C4-2B (cell line): ENCODE measurements around the gene TRIM3.

Experiments
- H3K27ac ChIP-seq: fragments of 450-650 bp; 2 replicates; pipeline ENCODE4 v1.5.1; 2017
- CTCF ChIP-seq: fragments of 450-650 bp; conservative IDR thresholded peaks from 2 replicates; pipeline ENCODE4 v1.5.1; 2017; ENCODE audit warnings: mild to moderate bottlenecking
- ZFX ChIP-seq: fragments of 450-650 bp; IDR thresholded peaks from 2 replicates; pipeline ENCODE4 v1.6.1; 2017

The TRIM3 gene

GRCh38 chr11:6502382-6502781 lies 28.6 kb upstream of the TRIM3 start:
- no peak overlapping the region for H3K27ac ChIP-seq
- no peak for TF ChIP-seq CTCF

DNA sequence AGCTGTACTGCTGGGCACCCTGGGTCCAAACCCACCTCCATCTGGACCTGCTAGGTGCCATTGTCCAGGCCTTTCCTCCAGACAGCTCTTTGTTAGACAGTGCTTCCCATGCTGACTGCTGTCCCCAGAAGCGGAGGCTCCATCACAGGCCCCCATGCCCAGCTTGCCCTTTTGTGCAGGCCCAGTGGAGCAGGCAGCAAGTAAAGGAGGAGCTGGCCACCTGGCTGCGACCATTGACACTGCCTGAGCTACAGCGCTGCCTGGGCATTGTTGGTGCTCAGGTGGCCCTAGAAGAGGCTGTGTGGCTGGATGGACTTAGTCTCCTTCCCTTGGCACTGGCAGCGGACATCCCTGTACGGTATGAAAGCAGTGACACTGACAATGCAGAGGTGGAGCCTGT lies 24.8 kb upstream of the TRIM3 start:
- no peak overlapping the region for H3K27ac ChIP-seq
- TF ChIP-seq CTCF (no peak), ZFX (no peak)

GRCh38 chr11:6498121-6498520 lies 24.4 kb upstream of the TRIM3 start:
- TF ChIP-seq ZFX: no peak
- no peak for TF ChIP-seq CTCF
- no peak overlapping the region for H3K27ac ChIP-seq

DNA sequence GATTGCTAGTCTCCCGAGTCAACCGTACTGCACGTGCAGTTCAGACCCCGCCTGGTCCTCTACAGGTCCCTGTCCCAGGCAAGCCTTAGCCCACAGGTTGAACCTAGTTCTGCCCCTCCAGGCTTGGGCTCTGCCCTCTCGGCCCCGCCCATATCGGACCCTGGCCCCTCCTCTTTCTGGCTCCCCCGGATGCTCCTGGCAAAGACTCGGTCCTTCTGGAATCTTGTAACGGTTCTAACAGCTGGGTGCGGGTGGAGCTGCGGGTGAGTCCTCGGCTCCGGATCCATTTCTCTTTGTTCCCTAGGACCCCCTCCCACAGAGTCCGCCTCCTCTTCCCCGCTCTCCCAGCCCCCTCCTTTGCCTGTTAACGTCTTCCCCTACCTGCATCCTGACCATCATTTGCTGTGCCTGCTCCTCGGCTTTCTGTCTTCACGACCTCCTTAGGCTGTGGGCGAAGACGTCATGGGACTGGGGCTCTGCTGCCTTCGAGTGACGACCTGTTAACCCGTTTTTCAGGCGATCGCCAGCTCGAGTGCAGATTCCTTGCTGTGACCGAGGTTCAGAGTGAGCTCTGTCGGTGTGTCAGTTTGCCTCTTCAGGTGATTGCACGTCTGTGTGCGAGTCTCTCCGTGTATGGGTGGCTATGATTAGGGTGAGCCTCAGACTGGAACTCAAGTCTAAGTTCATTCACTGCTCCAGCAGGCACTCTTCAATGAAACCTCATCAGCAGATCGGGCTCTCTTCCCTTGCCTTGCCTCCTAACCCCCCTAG lies 23.5 kb upstream of the TRIM3 start, which contains the start of gene DNHD1:
Gene DNHD1 (plus strand): TSS at position 212 of the 771 bp plus-strand sequence. CDS start 936 bp downstream, outside the sequence.
- TF ChIP-seq CTCF: no peak
- no peak for TF ChIP-seq ZFX
- no peak within 1 kb of the TSS for H3K27ac ChIP-seq

DNA sequence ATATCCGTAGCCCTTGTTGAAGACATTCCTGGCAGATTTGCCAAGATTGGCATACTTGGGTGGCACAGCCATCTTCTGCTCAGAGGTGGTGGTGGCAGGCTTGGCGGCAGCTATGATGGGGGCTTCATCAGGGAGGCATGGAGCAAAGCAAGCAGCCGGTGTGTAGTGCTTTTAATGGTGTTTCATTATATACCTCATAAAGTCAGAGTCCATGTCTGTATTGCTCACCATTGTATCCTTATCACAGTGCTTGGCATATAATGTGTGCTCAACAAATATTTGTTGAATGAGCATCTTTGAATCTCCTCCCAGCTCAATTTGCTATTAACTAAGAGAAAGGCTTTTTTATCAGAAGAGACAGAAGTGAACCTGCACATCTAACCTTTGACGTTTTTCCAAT lies 15.6 kb upstream of the TRIM3 start:
- TF ChIP-seq CTCF: no peak
- TF ChIP-seq ZFX: no peak
- H3K27ac ChIP-seq: peak overlapping the region; percentile 10

DNA sequence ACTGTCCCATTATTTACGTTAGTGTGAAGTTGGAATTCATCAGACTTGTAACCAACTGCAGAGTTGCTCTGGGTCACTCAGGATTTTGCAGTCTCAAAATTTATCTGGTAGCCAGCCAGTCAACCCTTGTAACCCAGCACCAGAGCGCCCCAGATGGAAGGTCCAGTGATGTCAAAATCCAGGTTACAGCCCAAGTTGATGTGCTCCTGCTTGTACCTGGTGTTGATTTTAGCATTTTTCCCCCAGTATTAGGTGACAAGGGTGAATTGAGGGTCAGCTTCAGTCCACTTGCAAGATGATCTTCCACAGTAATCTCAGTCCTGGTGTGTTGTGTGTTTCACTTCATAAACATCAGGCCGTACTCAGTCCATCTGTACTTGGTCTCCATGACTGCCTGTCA lies 15.1 kb upstream of the TRIM3 start:
- TF ChIP-seq ZFX (no peak), CTCF (no peak)
- peak overlapping the region; percentile 10 for H3K27ac ChIP-seq

- no peak for TF ChIP-seq ZFX
- TF ChIP-seq CTCF: no peak
- peak overlapping the region; percentile 10; the same call in 1 of the 2 replicates for H3K27ac ChIP-seq
These were observed 14.6 kb upstream of the TRIM3 start for GRCh38 chr11:6488342-6488741.
